ENCODE results near the gene MYO9B. TPM values are rescaled to one million over a fixed set of nuclear protein-coding genes. Genes with fewer than 3 reads are reported as not detected.

The MYO9B gene
- total RNA-seq, 4 donors from 2014 or later = 72.0 to 158 (median 82.8) TPM

- no peak for TF ChIP-seq CTCF (IDR thresholded peaks at IDR 0.05; ENCODE audit: low read depth)
Observed at GRCh38 chr19:17170538-17171297, 95.1 kb downstream of the MYO9B start.

GRCh38 chr19:17171874-17172273 lies 96.3 kb downstream of the MYO9B start:
- TF ChIP-seq CTCF (IDR thresholded peaks at IDR 0.05; ENCODE audit: low read depth) = no peak

GRCh38 chr19:17172624-17173345 lies 97.2 kb downstream of the MYO9B start:
- TF ChIP-seq CTCF (IDR thresholded peaks at IDR 0.05; ENCODE audit: low read depth) = no peak

- no peak for TF ChIP-seq CTCF (IDR thresholded peaks at IDR 0.05; ENCODE audit: low read depth)
Observed at GRCh38 chr19:17178291-17178690, 102.7 kb downstream of the MYO9B start.

- no peak for TF ChIP-seq CTCF (IDR thresholded peaks at IDR 0.05; ENCODE audit: low read depth)
Observed at GRCh38 chr19:17180997-17181702, 105.6 kb downstream of the MYO9B start.

GRCh38 chr19:17183271-17183761 lies 107.7 kb downstream of the MYO9B start:
- TF ChIP-seq CTCF (IDR thresholded peaks at IDR 0.05; ENCODE audit: low read depth) = no peak

GRCh38 chr19:17183858-17184321 lies 108.3 kb downstream of the MYO9B start:
- TF ChIP-seq CTCF (IDR thresholded peaks at IDR 0.05; ENCODE audit: low read depth) = no peak

Data from subcutaneous adipose tissue (tissue), 4 donors.